Measurements from ENCODE around the gene BORCS6.

GRCh38 chr17:8226536-8227237 lies 36.7 kb upstream of the BORCS6 start:
- no peak for TF ChIP-seq CTCF (IDR thresholded peaks at IDR 0.05)
- no peak for TF ChIP-seq POLR2A (IDR thresholded peaks at IDR 0.05)

Measured in esophagus squamous epithelium (tissue), 4 donors.